ENCODE data around the gene HOXA13.
A peak's percentile ranks its signal among the peaks of the same experiment; 100 is the strongest.

The HOXA13 gene

DNA sequence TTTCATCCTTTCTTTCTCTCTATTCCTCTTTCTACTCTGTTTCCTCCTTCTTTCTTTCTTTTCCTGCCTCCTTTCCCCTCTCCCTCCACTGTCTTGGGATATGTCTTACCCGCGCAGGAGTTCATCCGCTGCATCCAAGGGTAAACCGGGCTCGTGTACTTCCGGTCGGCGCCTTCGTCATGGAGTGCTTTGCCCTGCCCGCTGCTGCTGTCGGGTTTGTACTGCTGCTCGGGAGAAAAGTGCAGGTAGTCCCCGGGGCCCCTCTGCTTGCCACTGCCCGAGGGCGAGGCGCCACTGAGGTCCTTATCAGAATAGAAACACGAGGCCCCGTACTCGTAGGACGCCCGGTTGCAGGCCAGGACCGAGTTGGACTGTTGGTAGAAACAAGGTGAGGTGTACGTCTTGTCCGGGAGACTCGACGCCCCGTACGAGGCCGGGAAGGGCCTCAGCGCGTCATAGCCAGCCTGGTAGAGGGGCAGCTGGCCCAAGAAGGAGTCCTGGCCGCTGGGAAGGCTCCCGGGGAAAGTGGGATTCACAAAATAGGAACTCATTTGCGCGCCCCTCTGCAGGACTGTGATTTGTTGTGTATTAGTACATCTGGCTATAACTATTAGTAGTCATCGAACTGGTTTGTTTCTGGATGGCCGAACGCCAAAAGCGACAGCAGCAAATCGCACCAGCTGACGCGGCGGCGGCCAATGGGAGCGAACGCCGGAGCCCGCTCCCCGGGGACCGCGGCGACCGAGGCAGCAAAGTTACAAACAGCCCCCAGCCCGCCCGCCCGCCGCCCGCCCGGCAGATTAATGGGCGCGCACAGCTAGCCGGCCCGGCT is 52.5 kb downstream of the HOXA13 start, which contains the start of gene HOXA6 (continued):
- TF ChIP-seq, protein P1, sequence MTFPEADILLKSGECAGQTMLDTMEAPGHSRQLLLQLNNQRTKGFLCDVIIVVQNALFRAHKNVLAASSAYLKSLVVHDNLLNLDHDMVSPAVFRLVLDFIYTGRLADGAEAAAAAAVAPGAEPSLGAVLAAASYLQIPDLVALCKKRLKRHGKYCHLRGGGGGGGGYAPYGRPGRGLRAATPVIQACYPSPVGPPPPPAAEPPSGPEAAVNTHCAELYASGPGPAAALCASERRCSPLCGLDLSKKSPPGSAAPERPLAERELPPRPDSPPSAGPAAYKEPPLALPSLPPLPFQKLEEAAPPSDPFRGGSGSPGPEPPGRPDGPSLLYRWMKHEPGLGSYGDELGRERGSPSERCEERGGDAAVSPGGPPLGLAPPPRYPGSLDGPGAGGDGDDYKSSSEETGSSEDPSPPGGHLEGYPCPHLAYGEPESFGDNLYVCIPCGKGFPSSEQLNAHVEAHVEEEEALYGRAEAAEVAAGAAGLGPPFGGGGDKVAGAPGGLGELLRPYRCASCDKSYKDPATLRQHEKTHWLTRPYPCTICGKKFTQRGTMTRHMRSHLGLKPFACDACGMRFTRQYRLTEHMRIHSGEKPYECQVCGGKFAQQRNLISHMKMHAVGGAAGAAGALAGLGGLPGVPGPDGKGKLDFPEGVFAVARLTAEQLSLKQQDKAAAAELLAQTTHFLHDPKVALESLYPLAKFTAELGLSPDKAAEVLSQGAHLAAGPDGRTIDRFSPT (tag by site-specific recombination; IDR thresholded peaks at IDR 0.05): 0 out of 2 replicates have a peak, but pooled peaks have one; percentile 11
- TF ChIP-seq ZNF629 (tag by site-specific recombination; IDR thresholded peaks at IDR 0.05): peak; percentile 74
- peak; percentile 30; the same call in 1 of the 2 replicates for TF ChIP-seq SP2 (tag by site-specific recombination; IDR thresholded peaks at IDR 0.05)
- TF ChIP-seq ZBTB20 (tag by site-specific recombination; IDR thresholded peaks at IDR 0.05): peak; percentile 89
- TF ChIP-seq, protein P2, sequence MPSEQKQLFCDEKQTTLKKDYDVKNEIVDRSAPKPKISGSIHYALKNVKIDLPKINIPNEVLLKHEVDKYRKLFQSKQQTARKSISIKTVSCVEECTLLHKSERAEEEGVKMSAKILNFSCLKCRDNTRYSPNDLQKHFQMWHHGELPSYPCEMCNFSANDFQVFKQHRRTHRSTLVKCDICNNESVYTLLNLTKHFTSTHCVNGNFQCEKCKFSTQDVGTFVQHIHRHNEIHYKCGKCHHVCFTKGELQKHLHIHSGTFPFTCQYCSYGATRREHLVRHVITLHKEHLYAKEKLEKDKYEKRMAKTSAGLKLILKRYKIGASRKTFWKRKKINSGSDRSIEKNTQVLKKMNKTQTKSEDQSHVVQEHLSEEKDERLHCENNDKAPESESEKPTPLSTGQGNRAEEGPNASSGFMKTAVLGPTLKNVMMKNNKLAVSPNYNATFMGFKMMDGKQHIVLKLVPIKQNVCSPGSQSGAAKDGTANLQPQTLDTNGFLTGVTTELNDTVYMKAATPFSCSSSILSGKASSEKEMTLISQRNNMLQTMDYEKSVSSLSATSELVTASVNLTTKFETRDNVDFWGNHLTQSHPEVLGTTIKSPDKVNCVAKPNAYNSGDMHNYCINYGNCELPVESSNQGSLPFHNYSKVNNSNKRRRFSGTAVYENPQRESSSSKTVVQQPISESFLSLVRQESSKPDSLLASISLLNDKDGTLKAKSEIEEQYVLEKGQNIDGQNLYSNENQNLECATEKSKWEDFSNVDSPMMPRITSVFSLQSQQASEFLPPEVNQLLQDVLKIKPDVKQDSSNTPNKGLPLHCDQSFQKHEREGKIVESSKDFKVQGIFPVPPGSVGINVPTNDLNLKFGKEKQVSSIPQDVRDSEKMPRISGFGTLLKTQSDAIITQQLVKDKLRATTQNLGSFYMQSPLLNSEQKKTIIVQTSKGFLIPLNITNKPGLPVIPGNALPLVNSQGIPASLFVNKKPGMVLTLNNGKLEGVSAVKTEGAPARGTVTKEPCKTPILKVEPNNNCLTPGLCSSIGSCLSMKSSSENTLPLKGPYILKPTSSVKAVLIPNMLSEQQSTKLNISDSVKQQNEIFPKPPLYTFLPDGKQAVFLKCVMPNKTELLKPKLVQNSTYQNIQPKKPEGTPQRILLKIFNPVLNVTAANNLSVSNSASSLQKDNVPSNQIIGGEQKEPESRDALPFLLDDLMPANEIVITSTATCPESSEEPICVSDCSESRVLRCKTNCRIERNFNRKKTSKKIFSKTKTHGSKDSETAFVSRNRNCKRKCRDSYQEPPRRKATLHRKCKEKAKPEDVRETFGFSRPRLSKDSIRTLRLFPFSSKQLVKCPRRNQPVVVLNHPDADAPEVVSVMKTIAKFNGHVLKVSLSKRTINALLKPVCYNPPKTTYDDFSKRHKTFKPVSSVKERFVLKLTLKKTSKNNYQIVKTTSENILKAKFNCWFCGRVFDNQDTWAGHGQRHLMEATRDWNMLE (tag by site-specific recombination; conservative IDR thresholded peaks at IDR 0.05; ENCODE audit: low read depth): no peak
- TF ChIP-seq ZNF366 (tag by site-specific recombination; conservative IDR thresholded peaks at IDR 0.05): peak; percentile 91
- peak; percentile 22; the same call in 1 of the 2 replicates for TF ChIP-seq ZNF660 (tag by site-specific recombination; IDR thresholded peaks at IDR 0.05)

- H3K27ac ChIP-seq (ENCODE audit: extremely low read depth, low read depth, low read length): peak overlapping the region; percentile 99
- H3K4me1 ChIP-seq (ENCODE audit: control insufficient read depth, insufficient read depth, low read length): peaks cover 18% of the 10 kb centered on the region
- POLR2A ChIA-PET: interaction anchor here (1.6 to 5.6 kb wide), 3 partner anchors 16 to 33 kb away, joined by 3 to 42 read pairs (median 10); no protein-coding TSS in a partner anchor
- H3K4me3 ChIP-seq (ENCODE audit: low read depth, low read length): peak overlapping the region; percentile 59; the same call in 1 of the 2 replicates
- peaks cover 0 to 67% of the 10 kb centered on the region in 2 experiments; a peak in 2 of 3 replicates for H3K36me3 ChIP-seq (ENCODE audit: control insufficient read depth in 2 of 2, insufficient read depth in 1 of 2, low read length in 2 of 2)
- CTCF ChIA-PET: interaction anchor here (0.5 to 4.1 kb wide), 4 partner anchors 16 to 1147 kb away, joined by 3 to 34 read pairs (median 4); partner anchors contain the start of gene HOXA4
- no peaks in the 10 kb centered on the region for H3K9me3 ChIP-seq (ENCODE audit: control insufficient read depth, insufficient read depth, low read depth, low read length)
- TF ChIP-seq, protein P3, sequence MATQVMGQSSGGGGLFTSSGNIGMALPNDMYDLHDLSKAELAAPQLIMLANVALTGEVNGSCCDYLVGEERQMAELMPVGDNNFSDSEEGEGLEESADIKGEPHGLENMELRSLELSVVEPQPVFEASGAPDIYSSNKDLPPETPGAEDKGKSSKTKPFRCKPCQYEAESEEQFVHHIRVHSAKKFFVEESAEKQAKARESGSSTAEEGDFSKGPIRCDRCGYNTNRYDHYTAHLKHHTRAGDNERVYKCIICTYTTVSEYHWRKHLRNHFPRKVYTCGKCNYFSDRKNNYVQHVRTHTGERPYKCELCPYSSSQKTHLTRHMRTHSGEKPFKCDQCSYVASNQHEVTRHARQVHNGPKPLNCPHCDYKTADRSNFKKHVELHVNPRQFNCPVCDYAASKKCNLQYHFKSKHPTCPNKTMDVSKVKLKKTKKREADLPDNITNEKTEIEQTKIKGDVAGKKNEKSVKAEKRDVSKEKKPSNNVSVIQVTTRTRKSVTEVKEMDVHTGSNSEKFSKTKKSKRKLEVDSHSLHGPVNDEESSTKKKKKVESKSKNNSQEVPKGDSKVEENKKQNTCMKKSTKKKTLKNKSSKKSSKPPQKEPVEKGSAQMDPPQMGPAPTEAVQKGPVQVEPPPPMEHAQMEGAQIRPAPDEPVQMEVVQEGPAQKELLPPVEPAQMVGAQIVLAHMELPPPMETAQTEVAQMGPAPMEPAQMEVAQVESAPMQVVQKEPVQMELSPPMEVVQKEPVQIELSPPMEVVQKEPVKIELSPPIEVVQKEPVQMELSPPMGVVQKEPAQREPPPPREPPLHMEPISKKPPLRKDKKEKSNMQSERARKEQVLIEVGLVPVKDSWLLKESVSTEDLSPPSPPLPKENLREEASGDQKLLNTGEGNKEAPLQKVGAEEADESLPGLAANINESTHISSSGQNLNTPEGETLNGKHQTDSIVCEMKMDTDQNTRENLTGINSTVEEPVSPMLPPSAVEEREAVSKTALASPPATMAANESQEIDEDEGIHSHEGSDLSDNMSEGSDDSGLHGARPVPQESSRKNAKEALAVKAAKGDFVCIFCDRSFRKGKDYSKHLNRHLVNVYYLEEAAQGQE (tag by site-specific recombination; IDR thresholded peaks at IDR 0.05): no peak
- TF ChIP-seq ZNF169 (tag by site-specific recombination; IDR thresholded peaks at IDR 0.05): no peak
- TF ChIP-seq PATZ1 (tag by site-specific recombination; IDR thresholded peaks at IDR 0.05): peak; percentile 77; the same call in 1 of the 2 replicates
- TF ChIP-seq ZNF529 (tag by site-specific recombination; IDR thresholded peaks at IDR 0.05; ENCODE audit: insufficient replicate concordance): no peak
- TF ChIP-seq ZSCAN16 (tag by site-specific recombination; IDR thresholded peaks at IDR 0.05): no peak
- no peak for TF ChIP-seq ZNF174 (tag by site-specific recombination; IDR thresholded peaks at IDR 0.05)
- no peak for TF ChIP-seq KLF17 (tag by site-specific recombination; IDR thresholded peaks at IDR 0.05)
- TF ChIP-seq ZNF449 (tag by site-specific recombination; IDR thresholded peaks at IDR 0.05): no peak
- no peak for TF ChIP-seq PRDM1 (tag by site-specific recombination; IDR thresholded peaks at IDR 0.05)
Measured at GRCh38 chr7:27146491-27147198, 53.2 kb downstream of the HOXA13 start.
